ENCODE results near the gene ZFAND6.
A peak's percentile ranks its signal among the peaks of the same experiment; 100 is the strongest.

The ZFAND6 gene

DNA sequence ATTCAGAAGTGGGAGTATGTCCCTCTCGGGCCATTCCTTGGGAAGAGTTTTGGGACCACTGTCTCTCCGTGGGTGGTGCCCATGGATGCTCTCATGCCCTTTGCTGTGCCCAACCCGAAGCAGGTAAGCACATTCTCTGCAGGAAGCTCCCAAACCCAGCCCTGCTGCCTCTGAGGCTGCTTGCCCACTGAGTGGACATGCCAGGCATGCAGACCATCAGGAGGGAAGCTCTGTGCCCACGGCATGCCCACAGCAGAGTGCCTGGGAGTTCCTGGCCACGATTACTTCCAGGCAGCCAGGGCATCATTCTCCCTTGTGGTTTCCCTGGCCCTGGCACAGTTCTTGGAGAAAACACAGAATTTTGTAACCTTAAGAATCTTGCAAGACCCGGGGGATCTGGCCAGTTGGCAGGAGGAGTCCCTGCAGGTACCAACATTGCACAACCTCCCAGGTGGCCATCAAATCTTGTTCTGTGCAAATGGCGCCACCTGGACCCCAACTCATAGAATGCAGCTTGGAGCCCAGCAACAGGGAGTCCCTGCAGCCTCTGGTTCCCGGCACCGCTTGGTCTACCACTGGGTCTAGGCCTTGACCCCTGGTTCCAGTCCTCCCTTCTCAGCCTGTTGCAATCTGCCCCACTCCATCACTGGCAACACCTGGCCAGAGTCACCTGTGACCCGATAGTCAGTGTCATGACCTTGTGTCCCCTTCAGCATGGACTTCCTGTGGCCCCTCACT, 113.7 kb downstream of the ZFAND6 start:
- DNase-seq = peak; percentile 66

DNA sequence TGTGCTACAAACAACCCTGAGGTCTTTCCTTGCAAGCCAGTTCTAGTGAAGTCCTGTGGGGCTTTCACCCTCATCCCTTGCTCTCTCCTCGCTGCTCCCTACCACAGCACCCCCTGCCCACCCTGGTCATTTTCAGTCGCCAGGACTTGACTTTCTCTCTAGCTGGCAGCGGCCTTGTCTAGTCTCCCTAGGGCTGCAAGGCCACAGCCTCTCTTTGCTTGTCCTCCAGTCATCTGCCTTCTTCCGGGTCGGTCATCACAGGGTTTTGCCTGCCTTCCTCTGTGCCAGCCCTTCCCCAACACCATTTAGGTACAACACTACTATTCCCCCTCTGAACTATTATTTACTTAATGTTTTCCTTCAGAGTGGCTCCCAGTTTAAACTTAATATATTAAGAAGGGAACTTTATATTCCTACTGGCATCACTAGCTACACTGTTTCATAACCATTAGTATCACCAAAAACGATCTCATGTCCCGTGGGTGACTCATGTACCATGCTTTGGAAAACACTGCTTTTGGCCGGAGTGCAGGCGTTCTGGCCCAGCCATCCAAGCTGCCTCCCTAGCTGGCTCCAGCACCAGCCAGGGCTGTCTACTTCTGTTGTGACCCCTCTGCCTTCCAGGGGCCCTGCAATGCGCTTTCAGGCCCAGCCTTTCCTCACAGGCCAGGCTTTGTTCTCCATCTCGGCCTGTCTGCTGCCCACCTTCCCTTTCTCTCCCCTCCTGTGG, 114.7 kb downstream of the ZFAND6 start:
- DNase-seq = no peak

DNA sequence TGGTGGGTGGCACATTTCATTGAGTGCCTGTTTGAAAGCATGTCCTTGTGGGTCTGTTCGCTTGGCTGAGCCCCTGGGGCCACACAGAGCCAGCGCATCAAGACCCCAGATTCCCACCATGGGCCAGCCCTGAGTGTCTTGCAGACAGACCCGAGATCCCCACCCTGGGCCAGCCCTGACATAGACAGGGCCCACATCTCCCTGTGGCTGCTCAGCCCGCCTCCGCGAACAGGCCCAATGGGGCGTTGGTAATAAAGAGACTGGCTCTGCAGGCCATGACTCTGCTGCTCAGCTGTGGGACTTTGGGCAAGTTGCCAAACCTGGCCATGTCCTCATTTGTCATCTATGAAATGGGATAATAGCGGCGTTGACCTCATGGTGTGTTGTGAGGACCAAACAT, 116.0 kb downstream of the ZFAND6 start:
- no peak for DNase-seq

DNA sequence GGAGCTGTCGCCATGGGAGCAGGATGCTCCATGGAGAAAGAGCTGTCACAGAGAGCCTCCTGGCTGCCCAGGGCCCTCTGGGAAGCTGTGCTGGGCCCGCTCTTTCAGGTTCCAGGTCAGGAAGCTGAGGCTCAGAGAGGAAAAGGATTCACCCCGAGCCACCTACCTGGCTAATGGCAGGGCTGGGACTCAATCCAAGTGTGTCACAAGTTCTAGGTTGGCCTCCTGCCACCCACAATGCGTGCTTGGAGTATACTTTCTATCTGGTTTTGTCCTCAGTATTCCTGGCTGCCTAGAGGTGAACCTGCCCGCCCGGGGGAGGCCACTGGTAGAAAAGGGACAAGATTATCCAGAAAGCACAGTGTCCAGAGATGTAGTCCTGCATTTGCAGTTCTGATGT, 117.0 kb downstream of the ZFAND6 start:
- no peak for DNase-seq

DNA sequence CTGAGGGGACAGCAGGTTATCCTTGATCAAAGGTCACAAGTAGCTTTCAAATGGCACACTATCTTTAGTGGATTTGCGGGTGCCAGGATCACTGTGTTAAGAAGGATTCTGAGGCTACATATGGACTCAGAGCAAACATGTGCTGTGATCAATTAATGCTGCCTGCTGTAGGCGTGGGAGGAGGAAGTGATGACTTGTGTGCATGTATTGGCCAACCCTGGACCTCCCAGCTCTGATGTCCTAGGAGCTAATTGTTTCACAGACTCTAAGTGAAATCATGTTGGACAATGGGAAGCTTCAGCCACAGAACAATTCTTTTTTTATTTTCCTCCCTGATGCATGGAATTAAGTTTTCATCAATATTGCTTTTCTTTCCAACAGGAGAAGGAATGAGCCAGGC, 117.7 kb downstream of the ZFAND6 start:
- no peak for DNase-seq

DNA sequence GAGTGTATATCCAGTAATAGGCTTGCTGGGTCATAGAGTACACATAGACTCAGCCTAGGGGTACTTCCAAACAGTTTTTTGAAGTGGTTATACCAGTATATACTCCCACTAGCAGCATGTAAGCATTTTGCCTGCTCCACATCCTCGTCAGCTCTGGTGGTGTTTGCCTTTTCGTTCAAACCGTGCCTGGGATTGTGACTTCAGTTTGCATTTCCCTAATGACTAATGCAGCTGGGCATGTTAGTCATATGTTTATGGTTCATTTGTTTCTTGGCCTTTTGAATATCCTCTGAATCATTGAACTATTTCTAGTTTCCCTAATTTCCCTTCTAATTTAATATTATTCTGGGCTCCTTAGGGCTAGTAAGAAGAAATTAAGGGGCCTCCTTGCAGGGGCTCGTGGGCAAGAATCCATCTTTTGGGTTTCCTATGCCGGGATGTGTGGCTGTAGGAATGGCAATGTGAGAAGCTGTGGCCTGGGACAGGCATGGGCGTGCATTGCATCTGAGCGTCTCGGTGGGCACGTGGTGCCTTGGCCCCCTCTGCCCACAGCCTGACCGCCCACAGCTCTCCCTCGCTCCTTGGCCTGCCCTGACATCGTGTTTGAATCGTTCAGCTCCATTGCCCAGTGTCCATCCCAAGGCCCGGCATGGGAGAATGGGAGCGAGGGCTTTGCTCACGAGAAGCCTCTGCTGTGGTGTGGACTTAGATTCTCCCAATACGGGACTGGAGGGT, 119.7 kb downstream of the ZFAND6 start:
- DNase-seq = no peak

DNA sequence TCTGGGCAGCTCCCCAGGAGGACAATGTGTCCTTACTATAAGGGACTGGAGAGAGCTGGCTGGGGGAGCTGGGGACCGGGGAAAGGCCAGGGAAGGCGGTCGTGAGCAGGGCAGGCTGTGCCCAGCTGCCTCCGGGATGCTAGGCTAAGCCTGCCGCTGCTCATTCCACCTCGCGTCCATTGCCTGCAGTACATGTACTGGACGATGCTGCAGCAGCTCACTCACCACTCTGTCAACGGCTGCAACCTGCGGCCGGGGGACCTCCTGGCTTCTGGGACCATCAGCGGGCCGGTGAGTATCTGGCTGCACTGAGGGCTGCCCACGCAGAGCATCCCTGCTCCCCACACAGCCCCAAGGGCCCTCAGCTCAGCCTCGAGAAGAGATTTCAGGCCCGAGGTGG, 120.5 kb downstream of the ZFAND6 start:
- DNase-seq = no peak

DNA sequence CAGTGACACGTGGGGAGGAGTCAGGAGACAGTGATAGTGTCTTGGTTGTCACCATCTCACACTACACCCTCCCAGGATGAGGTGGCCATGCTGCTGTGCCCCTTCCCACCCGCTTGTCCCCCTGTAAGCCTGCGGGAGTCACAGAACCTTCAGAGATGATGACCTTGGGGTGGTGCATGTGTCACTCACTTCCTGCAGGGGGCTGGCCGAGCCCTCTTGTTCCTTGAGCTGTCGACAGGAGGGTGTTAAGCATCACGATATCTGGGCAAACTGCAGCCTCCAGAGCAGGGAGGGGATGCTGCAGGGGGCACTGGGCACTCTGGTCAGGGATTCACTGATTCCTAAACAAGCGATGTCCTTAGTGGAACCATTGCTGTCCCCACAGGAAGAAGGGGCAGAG, 121.0 kb downstream of the ZFAND6 start:
- DNase-seq = no peak

DNA sequence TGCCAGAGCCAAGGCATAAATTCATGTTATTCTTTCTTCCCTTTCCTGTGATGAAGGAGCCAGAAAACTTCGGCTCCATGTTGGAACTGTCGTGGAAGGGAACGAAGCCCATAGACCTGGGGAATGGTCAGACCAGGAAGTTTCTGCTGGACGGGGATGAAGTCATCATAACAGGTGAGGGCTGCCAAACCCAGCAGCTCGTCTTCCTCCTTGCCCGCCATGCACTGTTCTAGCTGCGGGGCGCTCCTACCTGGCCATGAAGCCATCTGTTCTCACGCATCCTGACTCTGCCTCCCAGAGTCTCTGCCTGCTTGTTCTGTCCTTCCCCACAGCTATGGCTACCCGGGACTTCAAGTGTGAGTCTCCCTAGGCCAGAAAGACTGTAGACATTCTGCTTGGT, 121.5 kb downstream of the ZFAND6 start:
- DNase-seq = no peak

DNA sequence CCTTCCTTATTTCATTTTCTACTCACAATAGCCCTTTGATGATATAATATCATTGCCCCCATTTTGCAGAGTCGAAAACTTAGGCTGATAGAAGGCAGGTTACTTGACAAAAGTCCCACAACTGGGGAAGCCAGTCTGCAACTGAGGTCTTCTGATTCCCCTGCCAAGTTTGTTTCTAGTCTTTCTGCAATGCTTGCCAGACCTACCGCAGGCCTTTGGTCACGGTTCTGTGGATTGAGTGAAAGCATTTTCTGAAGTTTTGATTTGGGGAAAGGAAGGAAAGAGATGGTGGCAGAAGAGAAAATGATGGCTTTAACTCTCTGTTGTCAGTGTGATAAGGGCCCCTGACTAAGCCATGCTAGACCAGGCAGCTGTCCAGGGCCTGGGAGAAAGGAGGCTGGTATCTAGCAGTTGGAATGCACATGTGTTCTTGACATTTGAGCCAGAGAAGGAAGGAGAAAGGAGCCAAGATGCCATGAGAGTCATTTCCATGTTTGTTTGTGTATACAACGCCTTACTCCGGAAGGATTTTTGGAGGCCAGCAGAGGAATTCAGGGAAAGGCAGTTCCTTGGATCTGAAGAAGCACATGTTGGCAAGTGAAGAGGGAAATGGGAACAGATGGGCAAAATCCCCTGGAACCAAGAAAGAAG, 123.3 kb downstream of the ZFAND6 start:
- DNase-seq = no peak

DNA sequence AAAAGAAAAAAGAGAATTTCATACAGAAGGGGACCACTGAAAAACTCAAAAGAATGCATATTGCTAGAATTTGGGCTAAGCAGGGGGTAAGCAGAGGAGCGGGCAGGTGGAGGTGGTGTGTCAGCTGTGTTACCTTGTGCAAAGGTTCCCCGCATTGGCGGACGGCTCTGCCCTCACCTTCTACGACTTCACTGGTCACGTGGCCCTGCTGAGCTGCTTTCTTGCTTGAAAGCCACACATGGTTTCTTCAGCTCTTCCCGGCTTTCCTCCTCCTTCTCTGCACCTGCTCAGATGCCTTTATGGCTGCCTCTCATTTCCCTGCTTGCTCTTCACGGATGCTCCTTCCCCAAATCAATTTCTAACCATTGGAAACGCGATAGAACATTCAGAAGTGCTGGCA, 123.8 kb downstream of the ZFAND6 start:
- no peak for DNase-seq

DNA sequence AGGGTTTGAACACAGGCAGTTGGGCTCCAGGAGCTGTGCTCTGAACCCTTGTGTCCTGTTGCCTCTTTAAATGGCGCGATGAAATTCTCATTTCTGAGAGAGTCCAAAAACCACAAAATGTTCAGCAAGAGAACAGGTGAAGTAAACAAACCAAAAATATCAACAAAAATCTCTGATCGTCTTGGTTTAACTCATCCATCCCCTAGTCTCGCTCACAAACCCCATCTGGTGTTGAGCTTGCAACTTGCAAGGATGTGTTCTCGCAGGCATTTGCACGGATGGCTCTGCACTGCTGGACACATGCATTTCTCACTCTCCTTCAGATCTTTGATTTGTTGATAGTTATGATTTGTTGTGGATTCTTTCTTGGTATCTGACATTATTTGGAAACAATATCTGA, 124.4 kb downstream of the ZFAND6 start:
- DNase-seq = no peak

DNA sequence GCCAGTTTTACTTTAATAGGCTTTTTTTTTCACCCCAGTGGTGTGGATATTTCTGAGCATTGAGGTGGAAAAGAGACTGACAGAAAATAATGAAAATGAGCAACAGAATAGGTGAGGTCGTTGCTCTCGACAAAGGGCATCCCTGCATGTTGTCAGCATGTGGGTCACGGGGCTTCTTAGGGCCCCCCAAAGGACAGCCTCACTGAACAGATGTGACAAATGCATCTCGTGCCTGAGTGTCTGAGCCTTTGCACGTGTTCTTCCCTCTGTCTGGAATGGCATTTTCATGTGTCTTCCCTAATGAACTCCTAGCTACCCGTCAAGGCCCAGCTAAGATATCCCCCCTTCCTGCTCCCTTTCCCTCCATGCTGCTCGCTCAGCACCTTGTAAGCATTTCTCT, 125.1 kb downstream of the ZFAND6 start:
- no peak for DNase-seq

DNA sequence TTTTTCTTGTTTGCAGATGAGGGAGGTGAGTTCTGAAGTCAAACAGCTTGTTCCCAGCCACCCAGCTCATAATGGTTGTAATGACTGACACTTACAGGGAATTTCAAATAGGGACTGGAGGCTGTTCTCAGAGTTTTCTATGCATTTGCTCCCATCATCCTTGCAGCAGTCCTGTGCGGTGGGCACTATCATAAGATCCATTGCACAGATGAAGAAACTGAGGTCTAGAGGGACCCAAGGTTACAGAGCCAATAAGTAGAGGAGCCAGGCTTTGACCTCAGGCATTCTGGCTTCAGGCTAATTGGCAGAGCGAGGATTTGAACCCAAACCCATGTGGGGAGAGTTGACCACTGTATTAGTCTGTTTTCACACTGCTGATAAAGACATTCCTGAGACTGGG, 125.7 kb downstream of the ZFAND6 start:
- DNase-seq = no peak

DNA sequence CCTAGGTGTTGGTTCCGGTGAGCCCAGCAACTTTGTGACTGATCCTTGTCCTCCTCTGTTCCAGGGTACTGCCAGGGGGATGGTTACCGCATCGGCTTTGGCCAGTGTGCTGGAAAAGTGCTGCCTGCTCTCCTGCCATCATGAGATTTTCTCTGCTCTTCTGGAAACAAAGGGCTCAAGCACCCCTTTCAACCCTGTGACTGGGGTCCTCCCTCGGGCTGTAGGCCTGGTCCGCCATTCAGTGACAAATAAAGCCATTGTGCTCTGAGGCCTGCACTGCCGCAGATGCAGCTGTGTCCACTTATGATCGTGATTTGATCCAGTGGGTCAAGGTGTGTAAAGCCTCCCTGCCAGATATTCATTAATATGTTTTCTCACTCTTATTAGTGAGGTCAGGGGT, 126.6 kb downstream of the ZFAND6 start:
- DNase-seq = no peak

DNA sequence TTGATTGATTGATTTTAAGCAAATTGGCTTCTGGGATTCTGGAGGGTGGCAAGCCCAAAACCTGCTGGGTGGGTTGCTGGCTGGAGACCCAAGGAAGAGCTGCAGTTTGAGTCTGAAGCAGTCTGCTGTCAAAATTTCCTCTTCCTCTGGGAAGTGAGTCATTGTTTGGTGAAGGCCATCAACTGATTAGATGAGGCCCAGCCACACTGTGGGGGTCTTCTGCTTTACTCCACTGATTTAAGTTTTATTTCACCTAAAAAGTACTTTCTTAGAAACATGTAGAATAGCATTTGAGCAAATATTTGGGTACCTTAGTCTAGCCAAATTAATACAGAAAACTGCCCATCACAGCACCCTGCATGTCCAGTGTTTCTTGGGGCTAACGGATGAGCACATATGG, 127.1 kb downstream of the ZFAND6 start:
- DNase-seq = no peak

Data from activated CD4-positive, CD25-positive, alpha-beta regulatory T cell treated with anti-CD3 and anti-CD28 coated beads, Interleukin-2, amount 50 U/mL, for 72 hours (primary cell).